HepG2 (cell line): Measurements from ENCODE around the gene BAHD1. TPM values are rescaled to one million over a fixed set of nuclear protein-coding genes. Genes with fewer than 3 reads are reported as not detected.
A peak's percentile ranks its signal among the peaks of the same experiment; 100 is the strongest.

Experiments used
- CENPT ChIP-seq: sonication (generic); formaldehyde crosslinking; IDR thresholded peaks from 2 replicates; pipeline ENCODE4 v1.8.0; 2022; ENCODE audit warnings: low read depth, mild to moderate bottlenecking, moderate library complexity, missing genetic modification reagents
- CTCF ChIP-seq: sonication (generic); formaldehyde crosslinking; IDR thresholded peaks from 2 replicates; pipeline ENCODE4 v1.5.0; 2020; ENCODE audit warnings: mild to moderate bottlenecking, missing genetic modification reagents, moderate library complexity
- GMEB2 ChIP-seq: IDR thresholded peaks from 2 replicates; pipeline ENCODE4 v1.6.1; 2016; ENCODE audit warnings: missing biosample characterization, missing genetic modification reagents, low read depth
- JARID2 ChIP-seq: sonication (generic); formaldehyde crosslinking; IDR thresholded peaks from 2 replicates; pipeline ENCODE4 v1.8.1; 2023; ENCODE audit warnings: missing genetic modification reagents, inconsistent platforms; ENCODE audit not compliant: insufficient replicate concordance
- KDM2A ChIP-seq: sonication (generic); formaldehyde crosslinking; IDR thresholded peaks from 2 replicates; pipeline ENCODE4 v1.4.0; 2020; ENCODE audit warnings: low read depth, missing genetic modification reagents, borderline replicate concordance
- NFE2L2 ChIP-seq: fragments of 150-350 bp; IDR thresholded peaks from 2 replicates; pipeline ENCODE4 v1.6.1; 2014; ENCODE audit warnings: low read length
- PRDM4 ChIP-seq: sonication (generic); formaldehyde crosslinking; IDR thresholded peaks from 2 replicates; pipeline ENCODE4 v1.9.0; 2021; ENCODE audit warnings: missing genetic modification reagents, borderline replicate concordance
- PRMT3 ChIP-seq: sonication (generic); formaldehyde crosslinking; IDR thresholded peaks from 2 replicates; pipeline ENCODE4 v1.8.1; 2022; ENCODE audit warnings: low read depth, mild to moderate bottlenecking, moderate library complexity, missing genetic modification reagents, borderline replicate concordance
- RNF2 ChIP-seq: fragments of 450-650 bp; conservative IDR thresholded peaks from 2 replicates; pipeline ENCODE4 v1.6.1; 2016; ENCODE audit warnings: low read depth
- SAFB2 ChIP-seq: sonication (generic); formaldehyde crosslinking; IDR thresholded peaks from 2 replicates; pipeline ENCODE4 v1.5.1; 2020; ENCODE audit warnings: missing genetic modification reagents, low read depth, mild to moderate bottlenecking, borderline replicate concordance
- SETDB1 ChIP-seq: sonication (generic); formaldehyde crosslinking; IDR thresholded peaks from 2 replicates; pipeline ENCODE4 v1.5.1; 2020; ENCODE audit warnings: missing genetic modification reagents, mild to moderate bottlenecking, borderline replicate concordance
- SIN3B ChIP-seq: fragments of 150-350 bp; IDR thresholded peaks from 2 replicates; pipeline ENCODE4 v1.6.1; 2014; ENCODE audit warnings: low read length
- ZBTB43 ChIP-seq: sonication (generic); formaldehyde crosslinking; conservative IDR thresholded peaks from 2 replicates; pipeline ENCODE4 v1.4.0; 2020; ENCODE audit warnings: missing genetic modification reagents
- ZFP37 ChIP-seq: sonication (generic); formaldehyde crosslinking; IDR thresholded peaks from 2 replicates; pipeline ENCODE4 v1.4.0; 2020; ENCODE audit warnings: missing genetic modification reagents, borderline replicate concordance
- ZNF124 ChIP-seq: sonication (generic); formaldehyde crosslinking; IDR thresholded peaks from 2 replicates; pipeline ENCODE4 v1.4.0; 2020; ENCODE audit warnings: missing genetic modification reagents
- ZNF230 ChIP-seq: sonication (generic); formaldehyde crosslinking; IDR thresholded peaks from 2 replicates; pipeline ENCODE4 v1.4.0; 2020; ENCODE audit warnings: mild to moderate bottlenecking, missing genetic modification reagents
- ZNF329 ChIP-seq: sonication (generic); formaldehyde crosslinking; IDR thresholded peaks from 2 replicates; pipeline ENCODE4 v1.9.0; 2021; ENCODE audit warnings: low read depth, mild to moderate bottlenecking, missing genetic modification reagents
- ZNF33B ChIP-seq: sonication (generic); formaldehyde crosslinking; IDR thresholded peaks from 2 replicates; pipeline ENCODE4 v1.5.1; 2020; ENCODE audit warnings: mild to moderate bottlenecking, missing genetic modification reagents
- ZNF432 ChIP-seq: sonication (generic); formaldehyde crosslinking; IDR thresholded peaks from 2 replicates; pipeline ENCODE4 v1.5.0; 2020; ENCODE audit warnings: missing genetic modification reagents, mild to moderate bottlenecking, borderline replicate concordance
- ZNF670 ChIP-seq: sonication (generic); formaldehyde crosslinking; IDR thresholded peaks from 2 replicates; pipeline ENCODE4 v1.8.0; 2022; ENCODE audit warnings: mild to moderate bottlenecking, missing genetic modification reagents, borderline replicate concordance
- ZNF816 ChIP-seq: sonication (generic); formaldehyde crosslinking; IDR thresholded peaks from 2 replicates; pipeline ENCODE4 v1.8.0; 2022; ENCODE audit warnings: missing genetic modification reagents, mild to moderate bottlenecking, borderline replicate concordance
- polyA plus RNA-seq, 8 experiments: library from polyadenylated mRNA; depleted of rRNA in 3 of 8; stranded (reverse) in 7 of 8; unstranded in 1 of 8; fragments of >200 nt; fragmentation: Illumina TruSeq in 4 of 8; extraction: Trizol in 4 of 8; gene quantifications; 2 replicates each; pipeline versions ENCODE4 v1.2.1 to v1.2.3, GENCODE V29; 2011 to 2016; ENCODE audit warnings: low read depth in 4 of 8, missing spikeins in 1 of 8, mixed read lengths in 1 of 8; ENCODE audit not compliant: insufficient read depth in 1 of 8
- total RNA-seq, 5 experiments: library from RNA; depleted of rRNA; stranded (reverse); fragments of >200 nt; fragmentation: Illumina TruSeq; extraction: Trizol; gene quantifications; 2 replicates each; pipeline ENCODE4 v1.2.3, GENCODE V29; 2016; ENCODE audit warnings: low read depth in 1 of 5

The BAHD1 gene
- total and polyA plus RNA-seq, 2 of the 13 experiments (the other 11 are each of a cell fraction or from before 2014, with no cell fraction given): 3.3 to 8.7 TPM

- no peak for TF ChIP-seq ZNF432 (CRISPR knock-in tag)
- TF ChIP-seq ZBTB43 (CRISPR knock-in tag): no peak
- TF ChIP-seq ZNF670 (CRISPR knock-in tag): peak; percentile 47; the same call in 1 of the 2 replicates
- no peak; the same call in 1 of the 2 replicates for TF ChIP-seq ZNF816 (CRISPR knock-in tag)
- no peak for TF ChIP-seq ZFP37
- TF ChIP-seq SETDB1: no peak
- peak; percentile 29; the same call in 1 of the 2 replicates for TF ChIP-seq ZNF230 (CRISPR knock-in tag)
- peak; percentile 48; the same call in 1 of the 2 replicates for TF ChIP-seq SAFB2
- no peak for TF ChIP-seq CENPT (CRISPR knock-in tag)
- no peak for TF ChIP-seq NFE2L2
- TF ChIP-seq JARID2 (CRISPR knock-in tag): no peak
- TF ChIP-seq ZNF329: peak; percentile 88
- TF ChIP-seq CTCF: peak; percentile 41
- 0 out of 2 replicates have a peak, but pooled peaks have one; percentile 28 for TF ChIP-seq ZNF124
- TF ChIP-seq RNF2: peak; percentile 76; the same call in 1 of the 2 replicates
- peak; percentile 88 for TF ChIP-seq KDM2A (CRISPR knock-in tag)
- TF ChIP-seq PRMT3 (CRISPR knock-in tag): peak; percentile 51; the same call in 1 of the 2 replicates
- no peak for TF ChIP-seq SIN3B
- no peak for TF ChIP-seq PRDM4 (CRISPR knock-in tag)
- no peak for TF ChIP-seq GMEB2 (CRISPR knock-in tag)
- peak; percentile 81 for TF ChIP-seq ZNF33B (CRISPR knock-in tag)
Measured at GRCh38 chr15:40511472-40512133, 70.8 kb downstream of the BAHD1 start (continued).
